HG03108 (cell line): ENCODE measurements around the gene ZNF850.

ENCODE experiments used
- ATAC-seq: cut with Tn5 transposase; IDR thresholded peaks from one replicate; pipeline ENCODE4 v1.9.1; 2021; ENCODE audit warnings: moderate library complexity; ENCODE audit not compliant: unreplicated experiment

ZNF850 gene

GRCh38 chr19:36707134-36707533 lies 65.5 kb downstream of the ZNF850 start:
- no peak for ATAC-seq

- ATAC-seq, result no peak
Observed at GRCh38 chr19:36688058-36688457, 84.5 kb downstream of the ZNF850 start.

- peak; percentile 95 for ATAC-seq
Observed at GRCh38 chr19:36687214-36688056, 85.2 kb downstream of the ZNF850 start, which contains the start of gene ZNF567. Gene ZNF567 (plus strand): TSS chr19:36687612. CDS start chr19:36694868, 7,256 bp downstream.

GRCh38 chr19:36686365-36687213 lies 86.0 kb downstream of the ZNF850 start:
- ATAC-seq, result no peak

GRCh38 chr19:36685835-36686234 lies 86.8 kb downstream of the ZNF850 start:
- no peak for ATAC-seq

GRCh38 chr19:36679455-36679854 lies 93.2 kb downstream of the ZNF850 start:
- no peak for ATAC-seq

- no peak for ATAC-seq
Observed at GRCh38 chr19:36674201-36674600, 98.4 kb downstream of the ZNF850 start.

GRCh38 chr19:36672368-36672767 lies 100.2 kb downstream of the ZNF850 start:
- ATAC-seq, result no peak

GRCh38 chr19:36668646-36669045 lies 104.0 kb downstream of the ZNF850 start:
- no peak for ATAC-seq

- ATAC-seq, result no peak
Observed at GRCh38 chr19:36665832-36666231, 106.8 kb downstream of the ZNF850 start.
